ENCODE data around the gene KSR2.
"Not testable (repeated sequence)": the region's sequence is repeated elsewhere in the genome, so short reads cannot be mapped to it uniquely, and the experiment has no call there.

The KSR2 gene

GRCh38 chr12:117761528-117762100 lies 207.2 kb downstream of the KSR2 start:
- DNase-seq (ENCODE audit: low read depth, low spot score): no peak

- DNase-seq (ENCODE audit: low read depth, low spot score): no peak
Measured at GRCh38 chr12:117760990-117761389, 207.8 kb downstream of the KSR2 start.

GRCh38 chr12:117750657-117751056 lies 218.1 kb downstream of the KSR2 start:
- no peak for DNase-seq (ENCODE audit: low read depth, low spot score)

- no peak for DNase-seq (ENCODE audit: low read depth, low spot score)
Measured at GRCh38 chr12:117749431-117749830, 219.4 kb downstream of the KSR2 start.

- DNase-seq (ENCODE audit: low read depth, low spot score): not testable (repeated sequence)
Measured at GRCh38 chr12:117746358-117746757, 222.4 kb downstream of the KSR2 start.

GRCh38 chr12:117744418-117744817 lies 224.4 kb downstream of the KSR2 start:
- DNase-seq (ENCODE audit: low read depth, low spot score): no peak

GRCh38 chr12:117743761-117744160 lies 225.0 kb downstream of the KSR2 start:
- DNase-seq (ENCODE audit: low read depth, low spot score): no peak

GRCh38 chr12:117742721-117743120 lies 226.1 kb downstream of the KSR2 start:
- DNase-seq (ENCODE audit: low read depth, low spot score): no peak

GRCh38 chr12:117738233-117738632 lies 230.6 kb downstream of the KSR2 start:
- DNase-seq (ENCODE audit: low read depth, low spot score): no peak

GRCh38 chr12:117733549-117733805 lies 235.3 kb downstream of the KSR2 start:
- DNase-seq (ENCODE audit: low read depth, low spot score): no peak

GRCh38 chr12:117732761-117733548 lies 235.8 kb downstream of the KSR2 start:
- DNase-seq (ENCODE audit: low read depth, low spot score): no peak

GRCh38 chr12:117731131-117731530 lies 237.7 kb downstream of the KSR2 start:
- DNase-seq (ENCODE audit: low read depth, low spot score): not testable (repeated sequence)

- DNase-seq (ENCODE audit: low read depth, low spot score): no peak
Measured at GRCh38 chr12:117727301-117727700, 241.5 kb downstream of the KSR2 start.

- DNase-seq (ENCODE audit: low read depth, low spot score): no peak
Measured at GRCh38 chr12:117724543-117724942, 244.2 kb downstream of the KSR2 start.

GRCh38 chr12:117718559-117718958 lies 250.2 kb downstream of the KSR2 start:
- no peak for DNase-seq (ENCODE audit: low read depth, low spot score)

- no peak for DNase-seq (ENCODE audit: low read depth, low spot score)
Measured at GRCh38 chr12:117718141-117718540, 250.6 kb downstream of the KSR2 start.

- DNase-seq (ENCODE audit: low read depth, low spot score): peak; percentile 5
Measured at GRCh38 chr12:117714203-117714602, 254.6 kb downstream of the KSR2 start.

GRCh38 chr12:117710121-117710520 lies 258.7 kb downstream of the KSR2 start:
- DNase-seq (ENCODE audit: low read depth, low spot score): no peak

GRCh38 chr12:117707861-117708260 lies 260.9 kb downstream of the KSR2 start:
- no peak for DNase-seq (ENCODE audit: low read depth, low spot score)

GRCh38 chr12:117703584-117703983 lies 265.2 kb downstream of the KSR2 start:
- no peak for DNase-seq (ENCODE audit: low read depth, low spot score)

GRCh38 chr12:117702741-117703140 lies 266.0 kb downstream of the KSR2 start:
- no peak for DNase-seq (ENCODE audit: low read depth, low spot score)

GRCh38 chr12:117699575-117699974 lies 269.2 kb downstream of the KSR2 start:
- DNase-seq (ENCODE audit: low read depth, low spot score): no peak

GRCh38 chr12:117699118-117699517 lies 269.7 kb downstream of the KSR2 start:
- no peak for DNase-seq (ENCODE audit: low read depth, low spot score)

GRCh38 chr12:117695956-117696355 lies 272.8 kb downstream of the KSR2 start:
- no peak for DNase-seq (ENCODE audit: low read depth, low spot score)
